K562 (cell line): ENCODE results near the gene HDAC7. TPM values are rescaled to one million over a fixed set of nuclear protein-coding genes. Genes with fewer than 3 reads are reported as not detected.
A peak's percentile ranks its signal among the peaks of the same experiment; 100 is the strongest.

Experiments used
- CC2D1A ChIP-seq: fragments of 450-650 bp; IDR thresholded peaks from 2 replicates; pipeline ENCODE4 v1.6.1; 2017; ENCODE audit warnings: mild to moderate bottlenecking
- DLX4 ChIP-seq: fragments of 250-450 bp; sonication (Bioruptor Pico); IDR thresholded peaks from 2 replicates; pipeline ENCODE4 v1.6.1; 2021; ENCODE audit warnings: mild to moderate bottlenecking
- LARP7 ChIP-seq: fragments of 450-650 bp; IDR thresholded peaks from 2 replicates; pipeline ENCODE4 v1.6.1; 2016
- MCM5 ChIP-seq: fragments of 450-650 bp; IDR thresholded peaks from 2 replicates; pipeline ENCODE4 v1.6.1; 2016; ENCODE audit warnings: low read depth
- MTA3 ChIP-seq: fragments of 450-650 bp; formaldehyde crosslinking; IDR thresholded peaks from 2 replicates; pipeline ENCODE4 v1.6.1; 2017; ENCODE audit warnings: mild to moderate bottlenecking, borderline replicate concordance
- NFE2L1 ChIP-seq: fragments of 450-650 bp; IDR thresholded peaks from 2 replicates; pipeline ENCODE4 v1.6.1; 2016; ENCODE audit warnings: missing genetic modification characterization, low read depth, mild to moderate bottlenecking, missing compliant biosample characterization, moderate library complexity, borderline replicate concordance
- PHF8 ChIP-seq: fragments of 200-600 bp; sonication (generic); IDR thresholded peaks from 2 replicates; pipeline ENCODE4 v1.6.1; 2012; ENCODE audit warnings: mixed run types, mild to moderate bottlenecking, inconsistent platforms, low read length, moderate library complexity, borderline replicate concordance
- PRPF4 ChIP-seq: fragments of 200-400 bp; formaldehyde crosslinking; IDR thresholded peaks from one replicate; pipeline ENCODE4 v1.6.1; 2017; ENCODE audit warnings: low read length, low read depth, mild to moderate bottlenecking; ENCODE audit not compliant: insufficient read depth, poor library complexity, severe bottlenecking
- RAD21 ChIP-seq, 2 experiments: fragments of 250-450 bp in 1 of 2; fragments of 450-650 bp in 1 of 2; sonication (Bioruptor Pico) in 1 of 2; formaldehyde crosslinking in 1 of 2; IDR thresholded peaks in 1 of 2; conservative IDR thresholded peaks in 1 of 2; 2 replicates each; pipeline versions ENCODE4 v1.4.0 to v1.8.0; 2020 to 2022; ENCODE audit warnings: mild to moderate bottlenecking in 2 of 2, moderate library complexity in 1 of 2
- RBM22 ChIP-seq: fragments of 200-400 bp; formaldehyde crosslinking; IDR thresholded peaks from 2 replicates; pipeline ENCODE4 v1.6.1; 2018; ENCODE audit warnings: low read length, low read depth; ENCODE audit not compliant: poor library complexity, severe bottlenecking
- RBM25 ChIP-seq: fragments of 200-400 bp; formaldehyde crosslinking; IDR thresholded peaks from 2 replicates; pipeline ENCODE4 v1.6.1; 2018; ENCODE audit warnings: low read length, low read depth, moderate library complexity; ENCODE audit not compliant: severe bottlenecking
- SAP30 ChIP-seq: fragments of 200-600 bp; sonication (generic); IDR thresholded peaks from 2 replicates; pipeline ENCODE4 v1.6.1; 2012; ENCODE audit warnings: borderline replicate concordance, low read depth, mild to moderate bottlenecking, moderate library complexity, low read length, control low read depth, inconsistent platforms; ENCODE audit not compliant: insufficient read depth, poor library complexity, severe bottlenecking
- SMAD4 ChIP-seq: fragments of 250-450 bp; sonication (Bioruptor Pico); conservative IDR thresholded peaks from 2 replicates; pipeline ENCODE4 v1.8.0; 2021; ENCODE audit warnings: inconsistent platforms, mild to moderate bottlenecking, moderate library complexity
- SMARCA4 ChIP-seq: fragments of 450-650 bp; IDR thresholded peaks from 2 replicates; pipeline ENCODE4 v1.6.1; 2016
- TBL1XR1 ChIP-seq, 2 experiments: IDR thresholded peaks; 2 replicates each; pipeline ENCODE4 v1.6.1; 2012; ENCODE audit warnings: improper control_type of control experiment in 2 of 2, low read length in 2 of 2, mild to moderate bottlenecking in 1 of 2
- ZBTB9 ChIP-seq: fragments of 450-650 bp; formaldehyde crosslinking; IDR thresholded peaks from 2 replicates; pipeline ENCODE4 v1.4.0; 2020; ENCODE audit warnings: mild to moderate bottlenecking, moderate library complexity
- ZNF277 ChIP-seq: fragments of 250-450 bp; sonication (Bioruptor Pico); IDR thresholded peaks from 2 replicates; pipeline ENCODE4 v1.8.0; 2022; ENCODE audit warnings: inconsistent platforms, mild to moderate bottlenecking, moderate library complexity, borderline replicate concordance
- ZNF311 ChIP-seq: fragments of 250-450 bp; sonication (Bioruptor Pico); IDR thresholded peaks from 2 replicates; pipeline ENCODE4 v1.4.0; 2020; ENCODE audit warnings: mild to moderate bottlenecking, moderate library complexity
- ZNF316 ChIP-seq: fragments of 450-650 bp; IDR thresholded peaks from 2 replicates; pipeline ENCODE4 v1.6.1; 2016
- ZNF592 ChIP-seq: fragments of 450-650 bp; IDR thresholded peaks from 2 replicates; pipeline ENCODE4 v1.6.1; 2017; ENCODE audit warnings: antibody characterized with exemption, mild to moderate bottlenecking
- ZNF766 ChIP-seq: fragments of 200-800 bp; sonication (Bioruptor generic); conservative IDR thresholded peaks from 2 replicates; pipeline ENCODE4 v1.6.1; 2016; ENCODE audit warnings: missing genetic modification characterization, missing compliant biosample characterization
- polyA plus RNA-seq, 8 experiments: library from polyadenylated mRNA; depleted of rRNA in 4 of 8; stranded (reverse) in 5 of 8; unstranded in 3 of 8; fragments of >200 nt; fragmentation: Nextera tagmentation in 2 of 8; fragmentation: Illumina TruSeq in 1 of 8; extraction: Ambion mirVana in 2 of 8; extraction: Trizol in 1 of 8; gene quantifications; 2 replicates each; pipeline versions ENCODE4 v1.2.1 to v1.2.3, GENCODE V29; 2011 to 2014; ENCODE audit warnings: inconsistent platforms in 1 of 8, missing spikeins in 1 of 8
- total RNA-seq, 7 experiments: library from RNA; depleted of rRNA in 6 of 7; stranded (reverse); fragments of >200 nt in 6 of 7; fragmentation: Illumina TruSeq in 2 of 7; extraction: Trizol in 2 of 7; gene quantifications; 2 replicates each; pipeline versions ENCODE4 v1.2.1 to v1.2.3, GENCODE V29; 2011 to 2021; ENCODE audit warnings: low replicate concordance in 1 of 7

The HDAC7 gene
- total and polyA plus RNA-seq, 9 of the 15 experiments (the other 6 are each of a cell fraction or from before 2014, with no cell fraction given), result 2.5 to 129 (median 31.1) TPM

GRCh38 chr12:47776471-47777143, 43.1 kb downstream of the HDAC7 start (continued):
- TF ChIP-seq ZNF592, result peak; percentile 96
- TF ChIP-seq ZNF316, result peak; percentile 97
- TF ChIP-seq CC2D1A, result no peak
- TF ChIP-seq NFE2L1 (tag), result peak; percentile 95
- TF ChIP-seq RBM22, result no peak
- 0 out of 2 replicates have a peak, but pooled peaks have one; percentile 3 for TF ChIP-seq MTA3
- no peak for TF ChIP-seq PRPF4
- TF ChIP-seq ZNF277, result no peak
- no peak for TF ChIP-seq LARP7
- TF ChIP-seq TBL1XR1 (IDR thresholded peaks at IDR 0.05; ENCODE audit: low read length in 2 of 2), result no peak
- peak; percentile 42; the same call in 1 of the 2 replicates for TF ChIP-seq SMAD4 (CRISPR knock-in tag)
- no peak for TF ChIP-seq MCM5
- 0 out of 2 replicates have a peak, but pooled peaks have one; percentile 17 for TF ChIP-seq ZBTB9 (CRISPR knock-in tag)
- TF ChIP-seq SMARCA4, result peak; percentile 54; the same call in 1 of the 2 replicates
- TF ChIP-seq ZNF766, result peak; percentile 74; the same call in 1 of the 2 replicates
- TF ChIP-seq RBM25, result no peak
- no peak for TF ChIP-seq PHF8
- TF ChIP-seq SAP30, result no peak
- no peak for TF ChIP-seq DLX4
- TF ChIP-seq ZNF311 (CRISPR knock-in tag), result no peak; the same call in 1 of the 2 replicates
- no peak for TF ChIP-seq RAD21 (CRISPR knock-in tag; conservative IDR thresholded peaks at IDR 0.05 in 1 of 2, IDR thresholded peaks at IDR 0.05 in 1 of 2)
